Esophagus muscularis mucosa (tissue), 4 donors: ENCODE data around the gene KCNN4. TPM values are rescaled to one million over a fixed set of nuclear protein-coding genes. Genes with fewer than 3 reads are reported as not detected.
"Not testable (repeated sequence)": the region's sequence is repeated elsewhere in the genome, so short reads cannot be mapped to it uniquely, and the experiment has no call there.

Experiments
- DNase-seq: peaks from one replicate; pipeline ENCODE4 v3.0.0-alpha.2; 2017; ENCODE audit errors: extremely low spot score
- H3K27ac ChIP-seq, 4 donors: fragments of 200-600 bp; sonication (generic); replicated peaks in 1 of 4; 1 replicate in 3 of 4; 2 replicates in 1 of 4; pipeline ENCODE4 v1.5.1; 2016 to 2019; ENCODE audit warnings: mild to moderate bottlenecking in 1 of 4
- H3K27me3 ChIP-seq, 4 donors: fragments of 200-600 bp; sonication (generic); one replicate each; pipeline versions ENCODE4 v1.5.1 to v1.6.0; 2016 to 2019
- H3K36me3 ChIP-seq, 4 donors: fragments of 200-600 bp; sonication (generic); one replicate each; pipeline ENCODE4 v1.5.1; 2016 to 2019
- H3K4me1 ChIP-seq, 4 donors: fragments of 200-600 bp; sonication (generic); one replicate each; pipeline ENCODE4 v1.5.1; 2016 to 2019
- H3K4me3 ChIP-seq, 4 donors: fragments of 200-600 bp; sonication (generic); 1 replicate in 2 of 4; 2 replicates in 2 of 4; pipeline ENCODE4 v1.5.1; 2016 to 2019; ENCODE audit warnings: mild to moderate bottlenecking in 4 of 4, moderate library complexity in 1 of 4
- H3K9me3 ChIP-seq, 4 donors: fragments of 200-600 bp; sonication (generic); 1 replicate in 3 of 4; 2 replicates in 1 of 4; pipeline ENCODE4 v1.5.1; 2016 to 2019
- EP300 ChIP-seq: sonication (generic); formaldehyde crosslinking; IDR thresholded peaks from one replicate; pipeline ENCODE4 v1.6.1; 2017; ENCODE audit warnings: antibody characterized with exemption
- POLR2A ChIP-seq: fragments of 450-650 bp; IDR thresholded peaks from one replicate; pipeline ENCODE4 v1.6.1; 2017; ENCODE audit warnings: antibody characterized with exemption, moderate library complexity, mild to moderate bottlenecking, low read depth
- POLR2AphosphoS5 ChIP-seq, 2 donors: sonication (generic); formaldehyde crosslinking; IDR thresholded peaks; one replicate each; pipeline ENCODE4 v1.6.1; 2017; ENCODE audit warnings: antibody characterized with exemption in 2 of 2
- WGBS: methylation state at CpG from one replicate; pipeline ENCODE4 v1.1.5; 2018; 5-methylcytosine and 5-hydroxymethylcytosine counted together
- intact Hi-C: fragments of 100-400 bp; cut with DNase I; formaldehyde crosslinking; loops from one replicate; pipeline ENCODE4 v1.15.1; 2023
- total RNA-seq, 4 donors: library from RNA; depleted of rRNA; stranded (reverse); fragments of >200 nt; gene quantifications; one replicate each; pipeline versions ENCODE4 v1.1.0 to v1.2.1, GENCODE V29; 2016
- TF ChIP-seq, protein P1 (sequence below), 3 experiments: fragments of 200-600 bp in 2 of 3; fragments of 450-650 bp in 1 of 3; sonication (generic) in 2 of 3; IDR thresholded peaks; one replicate each; pipeline ENCODE4 v1.5.1; 2017 to 2019; ENCODE audit warnings: antibody characterized with exemption in 3 of 3, mild to moderate bottlenecking in 2 of 3, moderate library complexity in 1 of 3

The KCNN4 gene
- total RNA-seq, 4 donors from 2014 or later: 1.7 to 6.7 (median 1.9) TPM

DNA sequence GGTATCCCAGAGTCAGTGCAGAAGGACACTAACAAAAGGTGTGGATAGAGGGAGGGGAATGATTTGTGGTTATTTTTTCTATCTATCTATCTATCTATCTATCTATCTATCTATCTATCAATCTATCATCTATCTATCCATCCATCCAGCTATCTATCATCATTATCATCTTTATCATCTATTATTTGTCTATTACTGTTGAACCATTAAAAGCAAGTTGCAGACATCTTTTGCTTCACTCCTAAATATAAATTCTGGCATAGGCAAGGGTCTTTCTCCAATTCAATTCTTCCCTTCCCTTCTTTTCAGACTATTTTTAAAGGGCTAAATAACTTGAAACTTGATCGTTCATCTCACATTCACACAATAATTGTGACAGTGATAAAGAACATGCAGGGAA lies 31.5 kb upstream of the KCNN4 start:
- H3K27me3 ChIP-seq: peaks cover 0 to 4% (median 0%) of the 10 kb centered on the region in 4 donors
- no peak overlapping the region for H3K4me3 ChIP-seq
- WGBS: 74% methylated on average over 1 of the region's 1 CpG
- no peaks in the 10 kb centered on the region for H3K9me3 ChIP-seq
- no peak overlapping the region for H3K27ac ChIP-seq
- DNase-seq: no peak
- TF ChIP-seq POLR2A (no peak), POLR2AphosphoS5 (IDR thresholded peaks at IDR 0.05) (no peak), EP300 (no peak)
- TF ChIP-seq, protein P1, sequence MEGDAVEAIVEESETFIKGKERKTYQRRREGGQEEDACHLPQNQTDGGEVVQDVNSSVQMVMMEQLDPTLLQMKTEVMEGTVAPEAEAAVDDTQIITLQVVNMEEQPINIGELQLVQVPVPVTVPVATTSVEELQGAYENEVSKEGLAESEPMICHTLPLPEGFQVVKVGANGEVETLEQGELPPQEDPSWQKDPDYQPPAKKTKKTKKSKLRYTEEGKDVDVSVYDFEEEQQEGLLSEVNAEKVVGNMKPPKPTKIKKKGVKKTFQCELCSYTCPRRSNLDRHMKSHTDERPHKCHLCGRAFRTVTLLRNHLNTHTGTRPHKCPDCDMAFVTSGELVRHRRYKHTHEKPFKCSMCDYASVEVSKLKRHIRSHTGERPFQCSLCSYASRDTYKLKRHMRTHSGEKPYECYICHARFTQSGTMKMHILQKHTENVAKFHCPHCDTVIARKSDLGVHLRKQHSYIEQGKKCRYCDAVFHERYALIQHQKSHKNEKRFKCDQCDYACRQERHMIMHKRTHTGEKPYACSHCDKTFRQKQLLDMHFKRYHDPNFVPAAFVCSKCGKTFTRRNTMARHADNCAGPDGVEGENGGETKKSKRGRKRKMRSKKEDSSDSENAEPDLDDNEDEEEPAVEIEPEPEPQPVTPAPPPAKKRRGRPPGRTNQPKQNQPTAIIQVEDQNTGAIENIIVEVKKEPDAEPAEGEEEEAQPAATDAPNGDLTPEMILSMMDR (IDR thresholded peaks at IDR 0.05): no peak
- H3K36me3 ChIP-seq: no peaks in the 10 kb centered on the region
- intact Hi-C loops: no loop called here
- peaks cover 0 to 11% (median 4%) of the 10 kb centered on the region in 4 donors for H3K4me1 ChIP-seq

DNA sequence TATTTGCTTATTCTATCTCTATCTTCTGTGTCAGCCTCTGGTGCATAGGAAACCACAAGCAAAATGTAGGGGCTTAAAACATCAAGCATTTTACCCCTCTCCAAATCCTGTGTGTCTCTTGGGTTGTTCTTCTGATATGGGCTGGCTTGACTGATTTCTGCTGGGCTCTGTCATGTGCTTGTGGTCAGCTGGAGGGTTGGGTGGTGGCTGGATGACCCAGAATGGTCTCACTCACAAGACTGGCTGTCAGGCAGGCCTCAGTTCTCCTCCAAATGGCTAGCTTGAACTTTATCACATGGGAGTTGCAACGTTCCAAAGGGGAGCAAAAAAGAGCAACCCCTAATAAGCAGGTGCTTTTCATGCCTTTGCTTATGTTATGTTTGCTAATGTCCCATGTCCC lies 31.1 kb upstream of the KCNN4 start:
- no peaks in the 10 kb centered on the region for H3K9me3 ChIP-seq
- peaks cover 0 to 11% (median 4%) of the 10 kb centered on the region in 4 donors for H3K4me1 ChIP-seq
- no peak overlapping the region for H3K27ac ChIP-seq
- DNase-seq: no peak
- intact Hi-C loops: no loop called here
- H3K4me3 ChIP-seq: no peak overlapping the region
- H3K36me3 ChIP-seq: no peaks in the 10 kb centered on the region
- H3K27me3 ChIP-seq: peaks cover 0 to 4% (median 0%) of the 10 kb centered on the region in 4 donors
- TF ChIP-seq, protein P1 (IDR thresholded peaks at IDR 0.05): no peak
- TF ChIP-seq POLR2A (no peak), POLR2AphosphoS5 (IDR thresholded peaks at IDR 0.05) (no peak), EP300 (no peak)
- 40% methylated on average over 1 of the region's 1 CpG for WGBS

DNA sequence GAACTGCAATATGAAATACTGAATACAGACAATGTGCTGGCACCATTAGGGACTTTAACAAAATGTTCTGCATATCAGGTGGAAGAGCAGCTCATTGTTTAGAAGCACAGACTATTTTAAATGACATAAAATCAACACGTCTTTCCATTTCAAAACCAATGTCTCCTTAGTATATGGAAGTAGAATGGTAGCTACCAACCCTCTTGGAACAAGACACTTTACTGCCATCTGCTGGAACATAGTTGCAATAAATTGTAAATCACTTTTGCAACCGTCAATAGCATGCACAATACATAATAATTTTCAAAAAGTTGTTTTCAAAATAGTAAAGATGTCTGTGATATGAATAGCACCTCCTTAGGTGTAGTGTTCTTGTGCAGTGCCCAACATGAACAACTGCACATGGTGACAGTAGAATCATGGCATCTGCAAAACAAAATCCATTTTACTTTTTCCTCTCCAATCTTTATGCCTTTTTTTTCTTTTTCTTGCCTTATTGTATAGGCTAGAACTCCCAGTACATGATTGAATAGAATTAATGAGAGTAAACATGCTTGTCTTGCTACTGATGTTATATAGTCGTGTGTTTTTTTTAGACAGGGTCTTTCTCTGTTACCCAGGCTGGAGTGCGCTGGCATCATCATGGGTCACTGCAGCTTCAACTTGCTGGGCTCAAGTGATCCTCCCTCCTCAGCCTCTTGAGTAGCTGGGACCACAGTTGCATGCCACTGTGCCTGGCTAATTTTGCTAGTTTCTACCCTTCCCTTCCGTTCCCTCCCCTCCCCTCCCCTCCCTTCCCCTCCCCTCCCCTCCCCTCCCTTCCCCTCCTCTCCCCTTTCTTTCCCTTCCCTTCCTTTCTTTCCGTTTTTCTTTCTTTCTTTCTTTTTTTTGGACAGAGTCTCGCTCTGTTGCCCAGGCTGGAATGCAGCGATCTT lies 29.3 kb upstream of the KCNN4 start:
- Histone ChIP-seq H3K36me3 (no peaks in the 10 kb centered on the region), H3K27ac (no peak overlapping the region), H3K4me3 (no peak overlapping the region), H3K27me3 (peaks cover 0 to 4% (median 0%) of the 10 kb centered on the region in 4 donors), H3K9me3 (no peaks in the 10 kb centered on the region), H3K4me1 (peaks cover 0 to 11% (median 4%) of the 10 kb centered on the region in 4 donors)
- intact Hi-C loops: no loop called here
- DNase-seq: no peak
- TF ChIP-seq, protein P1 (IDR thresholded peaks at IDR 0.05): peak; percentile 27 to 53 (median 45)
- no peak for TF ChIP-seq EP300
- WGBS: 42% methylated on average over 8 of the region's 8 CpGs

DNA sequence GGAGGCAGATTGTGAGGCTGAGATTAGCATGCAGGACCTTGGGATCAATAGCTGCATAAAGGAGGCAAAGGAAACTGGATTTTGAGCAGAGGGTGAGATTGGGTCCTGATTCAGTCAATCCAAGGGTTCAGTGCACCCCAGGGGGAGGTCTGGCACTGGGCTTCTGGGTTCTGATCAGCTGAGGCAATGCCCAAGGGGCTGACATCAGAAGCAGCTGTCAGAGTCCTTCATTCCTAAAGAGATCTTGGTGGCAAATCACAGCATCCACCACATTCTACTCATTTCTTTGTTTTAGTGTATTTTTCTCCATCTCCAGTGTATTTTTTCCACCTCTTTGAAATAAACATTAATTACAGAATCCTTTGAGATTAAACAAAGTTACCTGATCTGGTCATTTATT lies 26.9 kb upstream of the KCNN4 start:
- peaks cover 0 to 11% (median 4%) of the 10 kb centered on the region in 4 donors for H3K4me1 ChIP-seq
- intact Hi-C loops: no loop called here
- no peaks in the 10 kb centered on the region for H3K36me3 ChIP-seq
- DNase-seq: no peak
- H3K27me3 ChIP-seq: peaks cover 0 to 7% (median 0%) of the 10 kb centered on the region in 4 donors
- no peak overlapping the region for H3K4me3 ChIP-seq
- H3K27ac ChIP-seq: peak overlapping the region in 1 of 4 donors; percentile 42
- no peak for TF ChIP-seq EP300
- no peaks in the 10 kb centered on the region for H3K9me3 ChIP-seq

DNA sequence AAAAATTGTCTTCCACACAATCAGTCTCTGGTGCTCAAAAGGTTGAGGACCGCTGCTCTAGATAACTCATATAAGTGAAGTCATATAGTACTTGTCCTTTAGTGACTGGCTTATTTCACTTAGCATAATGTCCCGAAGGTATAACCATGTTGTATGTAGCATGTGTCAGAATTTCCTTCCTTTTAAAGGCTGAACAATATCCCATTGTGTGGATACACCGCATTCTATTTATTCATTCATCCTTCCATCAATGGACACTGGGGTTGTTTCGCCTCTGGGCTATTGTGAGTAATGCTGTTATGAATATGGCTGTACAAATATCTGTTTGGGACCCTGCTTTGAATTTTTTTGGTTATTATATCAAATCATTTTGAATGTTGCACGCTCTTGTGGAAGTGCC lies 26.1 kb upstream of the KCNN4 start:
- Histone ChIP-seq H3K4me3 (no peak overlapping the region), H3K36me3 (no peaks in the 10 kb centered on the region), H3K27me3 (peaks cover 0 to 15% (median 0%) of the 10 kb centered on the region in 4 donors), H3K4me1 (peaks cover 0 to 11% (median 4%) of the 10 kb centered on the region in 4 donors), H3K9me3 (no peaks in the 10 kb centered on the region), H3K27ac (no peak overlapping the region)
- TF ChIP-seq POLR2AphosphoS5 (IDR thresholded peaks at IDR 0.05) (no peak), EP300 (no peak), POLR2A (no peak)
- TF ChIP-seq, protein P1 (IDR thresholded peaks at IDR 0.05): no peak
- DNase-seq: no peak
- intact Hi-C loops: no loop called here
- 64% methylated on average over 5 of the region's 5 CpGs for WGBS

DNA sequence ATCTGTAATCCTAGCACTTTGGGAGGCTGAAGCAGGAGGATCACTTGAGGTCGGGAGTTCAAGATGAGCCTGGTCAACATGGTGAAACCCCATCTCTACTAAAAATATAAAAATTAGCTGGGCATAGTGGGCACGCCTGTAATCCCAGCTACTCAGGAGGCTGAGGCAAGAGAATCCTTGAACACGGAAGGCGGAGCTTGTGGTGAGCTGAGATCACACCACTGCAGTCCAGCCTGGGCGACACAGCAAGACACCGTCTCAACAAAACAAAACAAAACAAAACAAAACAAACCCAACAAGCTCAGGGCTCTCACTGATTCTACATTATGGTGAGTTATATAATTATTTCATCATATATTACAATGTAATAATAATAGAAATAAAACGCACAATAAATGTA lies 25.6 kb upstream of the KCNN4 start:
- WGBS: 84% methylated on average over 7 of the region's 7 CpGs
- H3K4me3 ChIP-seq, intact Hi-C loops, H3K27ac ChIP-seq, DNase-seq, H3K36me3 ChIP-seq, H3K9me3 ChIP-seq: not testable (repeated sequence)
- H3K4me1 ChIP-seq: peaks cover 0 to 11% (median 4%) of the 10 kb centered on the region in 4 donors
- H3K27me3 ChIP-seq: peaks cover 0 to 15% (median 0%) of the 10 kb centered on the region in 4 donors
